Neural progenitor cell (in vitro differentiated cells): Measurements from ENCODE around the gene ZNF827. TPM values are rescaled to one million over a fixed set of nuclear protein-coding genes. Genes with fewer than 3 reads are reported as not detected.

ENCODE experiments used
- DNase-seq: peaks from one replicate; pipeline ENCODE4 v3.0.0-alpha.2; 2016; ENCODE audit warnings: low spot score
- H2AFZ ChIP-seq: fragments of 200-600 bp; sonication (generic); replicated peaks from 2 replicates; pipeline ENCODE4 v1.6.1; 2016; ENCODE audit warnings: antibody characterized with exemption
- H3F3A ChIP-seq: fragments of 200-600 bp; sonication (generic); 2 replicates; pipeline ENCODE4 v1.6.1; 2016; ENCODE audit warnings: antibody characterized with exemption, low read depth
- H3K27ac ChIP-seq: fragments of 200-600 bp; sonication (generic); 2 replicates; pipeline ENCODE4 v1.5.1; 2016; ENCODE audit warnings: mild to moderate bottlenecking
- H3K27me3 ChIP-seq: fragments of 200-600 bp; sonication (generic); 2 replicates; pipeline ENCODE4 v1.6.1; 2016; ENCODE audit warnings: mild to moderate bottlenecking, moderate library complexity
- H3K36me3 ChIP-seq: fragments of 200-600 bp; sonication (generic); 2 replicates; pipeline ENCODE4 v1.5.1; 2016
- H3K4me1 ChIP-seq: fragments of 200-600 bp; sonication (generic); 2 replicates; pipeline ENCODE4 v1.6.1; 2016; ENCODE audit warnings: mixed run types
- H3K4me2 ChIP-seq: fragments of 200-600 bp; sonication (generic); 2 replicates; pipeline ENCODE4 v1.6.1; 2016
- H3K4me3 ChIP-seq: fragments of 200-600 bp; sonication (generic); 2 replicates; pipeline ENCODE4 v1.5.1; 2016
- H3K79me2 ChIP-seq: fragments of 200-600 bp; sonication (generic); 2 replicates; pipeline ENCODE4 v1.6.1; 2016; ENCODE audit warnings: low read depth
- H3K9ac ChIP-seq: fragments of 200-600 bp; sonication (generic); 2 replicates; pipeline ENCODE4 v1.6.1; 2016
- H3K9me3 ChIP-seq: fragments of 200-600 bp; sonication (generic); 2 replicates; pipeline ENCODE4 v1.5.1; 2016; ENCODE audit warnings: low read depth
- H4K20me1 ChIP-seq: fragments of 200-600 bp; sonication (generic); 2 replicates; pipeline ENCODE4 v1.6.1; 2016; ENCODE audit warnings: low read depth
- H3K27ac Mint-ChIP-seq: 3 replicates; pipeline ENCODE4 v1.8.0; 2021; ENCODE audit warnings: mixed read lengths
- H3K27me3 Mint-ChIP-seq: 2 replicates; pipeline ENCODE4 v1.8.0; 2022; ENCODE audit warnings: low read depth, mild to moderate bottlenecking, inconsistent platforms, moderate library complexity, mixed read lengths; ENCODE audit not compliant: insufficient read depth
- H3K36me3 Mint-ChIP-seq: 3 replicates; pipeline ENCODE4 v1.8.0; 2021; ENCODE audit warnings: mixed read lengths
- H3K4me1 Mint-ChIP-seq: 3 replicates; pipeline ENCODE4 v1.8.0; 2021; ENCODE audit warnings: mixed read lengths
- H3K4me3 Mint-ChIP-seq: 3 replicates; pipeline ENCODE4 v1.8.0; 2021; ENCODE audit warnings: mild to moderate bottlenecking, moderate library complexity, mixed read lengths
- H3K9me3 Mint-ChIP-seq: 3 replicates; pipeline ENCODE4 v1.8.0; 2020; ENCODE audit warnings: mixed read lengths
- CTCF ChIP-seq: fragments of 200-600 bp; sonication (generic); IDR thresholded peaks from 2 replicates; pipeline ENCODE4 v1.5.1; 2017; ENCODE audit warnings: antibody characterized with exemption, mild to moderate bottlenecking
- EZH2 ChIP-seq: fragments of 200-600 bp; sonication (generic); IDR thresholded peaks from 2 replicates; pipeline ENCODE4 v1.6.1; 2017; ENCODE audit warnings: antibody characterized with exemption, mild to moderate bottlenecking, moderate library complexity
- EZH2phosphoT487 ChIP-seq: fragments of 200-600 bp; sonication (generic); IDR thresholded peaks from 2 replicates; pipeline ENCODE4 v1.6.1; 2017; ENCODE audit warnings: antibody characterized with exemption
- total RNA-seq: library from RNA; depleted of rRNA; stranded (reverse); fragments of >200 nt; gene quantifications from 2 replicates; pipeline ENCODE4 v1.2.3, GENCODE V29; 2015; ENCODE audit warnings: low replicate concordance

The ZNF827 gene
- total RNA-seq, 1 donor from 2014 or later = 7.7 TPM

GRCh38 chr4:145907812-145908211 lies 30.8 kb downstream of the ZNF827 start:
- Mint-ChIP-seq H3K4me3 (no peak overlapping the region), H3K27me3 (peaks cover 4% of the 10 kb centered on the region), H3K27ac (no peak overlapping the region), H3K9me3 (peaks cover 4% of the 10 kb centered on the region), H3K4me1 (peaks cover 23% of the 10 kb centered on the region), H3K36me3 (peaks cover 31% of the 10 kb centered on the region)
- H3K27ac ChIP-seq = no peak overlapping the region
- H2AFZ ChIP-seq = no peak overlapping the region
- no peak overlapping the region for H3K4me2 ChIP-seq
- peaks cover 4% of the 10 kb centered on the region for H3F3A ChIP-seq
- H3K79me2 ChIP-seq = peaks cover 54% of the 10 kb centered on the region
- H3K9ac ChIP-seq = no peak overlapping the region
- no peak for DNase-seq
- H3K4me1 ChIP-seq = peaks cover 19% of the 10 kb centered on the region
- peaks cover 8% of the 10 kb centered on the region for H4K20me1 ChIP-seq
- no peak for TF ChIP-seq CTCF
- H3K36me3 ChIP-seq = no peaks in the 10 kb centered on the region
- no peaks in the 10 kb centered on the region for H3K9me3 ChIP-seq
- no peaks in the 10 kb centered on the region for H3K27me3 ChIP-seq
- no peak overlapping the region for H3K4me3 ChIP-seq

GRCh38 chr4:145907390-145907789 lies 31.2 kb downstream of the ZNF827 start:
- no peak overlapping the region for H2AFZ ChIP-seq
- peaks cover 23% of the 10 kb centered on the region for H3K4me1 Mint-ChIP-seq
- no peaks in the 10 kb centered on the region for H3K27me3 ChIP-seq
- H4K20me1 ChIP-seq = peaks cover 8% of the 10 kb centered on the region
- H3K4me3 Mint-ChIP-seq = no peak overlapping the region
- H3K9ac ChIP-seq = no peak overlapping the region
- H3K4me2 ChIP-seq = no peak overlapping the region
- peaks cover 4% of the 10 kb centered on the region for H3K27me3 Mint-ChIP-seq
- peaks cover 4% of the 10 kb centered on the region for H3F3A ChIP-seq
- H3K27ac Mint-ChIP-seq = peak overlapping the region; percentile 26
- H3K36me3 ChIP-seq = no peaks in the 10 kb centered on the region
- H3K27ac ChIP-seq = no peak overlapping the region
- TF ChIP-seq EZH2 = no peak
- no peak for TF ChIP-seq CTCF
- no peak for TF ChIP-seq EZH2phosphoT487
- H3K4me3 ChIP-seq = no peak overlapping the region
- no peak for DNase-seq
- H3K79me2 ChIP-seq = peaks cover 50% of the 10 kb centered on the region
- H3K9me3 ChIP-seq = no peaks in the 10 kb centered on the region
- peaks cover 32% of the 10 kb centered on the region for H3K36me3 Mint-ChIP-seq
- peaks cover 4% of the 10 kb centered on the region for H3K9me3 Mint-ChIP-seq
- H3K4me1 ChIP-seq = peaks cover 19% of the 10 kb centered on the region

GRCh38 chr4:145904413-145905177 lies 34.0 kb downstream of the ZNF827 start:
- H3K36me3 ChIP-seq = no peaks in the 10 kb centered on the region
- peaks cover 16% of the 10 kb centered on the region for H3K4me1 ChIP-seq
- no peak overlapping the region for H2AFZ ChIP-seq
- Mint-ChIP-seq H3K4me1 (peaks cover 15% of the 10 kb centered on the region), H3K36me3 (peaks cover 45% of the 10 kb centered on the region), H3K27me3 (peaks cover 4% of the 10 kb centered on the region), H3K9me3 (peaks cover 3% of the 10 kb centered on the region), H3K27ac (no peak overlapping the region), H3K4me3 (no peak overlapping the region)
- H3K27ac ChIP-seq = no peak overlapping the region
- no peak for DNase-seq
- no peaks in the 10 kb centered on the region for H3K27me3 ChIP-seq
- peaks cover 4% of the 10 kb centered on the region for H3F3A ChIP-seq
- TF ChIP-seq EZH2phosphoT487 (no peak), EZH2 (no peak), CTCF (no peak)
- no peaks in the 10 kb centered on the region for H3K9me3 ChIP-seq
- no peak overlapping the region for H3K4me2 ChIP-seq
- H3K9ac ChIP-seq = no peak overlapping the region
- H3K4me3 ChIP-seq = no peak overlapping the region
- H3K79me2 ChIP-seq = peaks cover 30% of the 10 kb centered on the region
- peaks cover 8% of the 10 kb centered on the region for H4K20me1 ChIP-seq
